Measurements from ENCODE around the gene OR3A2.
"Not testable (repeated sequence)": the region's sequence is repeated elsewhere in the genome, so short reads cannot be mapped to it uniquely, and the experiment has no call there.

GRCh38 chr17:3238685-3239084 is 147.4 kb downstream of the OR3A2 start:
- TF ChIP-seq SUZ12 (IDR thresholded peaks at IDR 0.05; ENCODE audit: extremely low read depth, insufficient read depth, insufficient read length); ZNF274 (IDR thresholded peaks at IDR 0.05; ENCODE audit: low read depth, low read length): not testable (repeated sequence)

Measured in NT2/D1 (cell line).